Adrenal gland (tissue), 5 donors: Measurements from ENCODE around the gene ATG12.

Experiments
- POLR2A ChIP-seq, 2 donors: fragments of 450-650 bp; IDR thresholded peaks; one replicate each; pipeline ENCODE4 v1.6.1; 2017; ENCODE audit warnings: antibody characterized with exemption in 2 of 2, mild to moderate bottlenecking in 2 of 2, moderate library complexity in 1 of 2
- TF ChIP-seq, protein P1 (sequence below), 6 experiments: fragments of 450-650 bp in 4 of 6; fragments of 200-600 bp in 2 of 6; sonication (generic) in 1 of 6; IDR thresholded peaks; 1 replicate in 5 of 6; 2 replicates in 1 of 6; pipeline versions ENCODE4 v1.5.1 to v1.8.0; 2016 to 2021; ENCODE audit warnings: antibody characterized with exemption in 6 of 6, mild to moderate bottlenecking in 2 of 6, moderate library complexity in 1 of 6
- donor health status: DM: no; HTN: no; CAD: no.

DNA sequence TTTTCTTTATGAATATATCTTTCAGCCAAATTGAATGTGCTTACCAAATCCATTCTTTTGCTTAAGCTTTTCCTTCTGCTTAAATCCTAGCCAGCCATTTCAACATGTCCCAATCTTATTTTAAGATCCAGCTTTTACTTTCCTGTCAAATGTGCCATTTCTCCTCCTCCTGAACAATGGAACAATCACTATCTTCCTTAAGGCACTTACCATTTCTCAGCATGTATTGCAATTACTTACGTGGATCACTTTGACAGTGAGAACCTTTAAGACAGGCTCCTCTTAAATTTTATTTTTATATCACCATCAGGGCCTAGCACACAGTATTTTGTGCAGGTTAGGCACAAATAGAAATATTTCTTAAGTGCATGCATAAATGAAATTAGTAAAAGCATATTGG is 20.5 kb downstream of the ATG12 start:
- TF ChIP-seq POLR2A (IDR thresholded peaks at IDR 0.05) = no peak
- TF ChIP-seq, protein P1, sequence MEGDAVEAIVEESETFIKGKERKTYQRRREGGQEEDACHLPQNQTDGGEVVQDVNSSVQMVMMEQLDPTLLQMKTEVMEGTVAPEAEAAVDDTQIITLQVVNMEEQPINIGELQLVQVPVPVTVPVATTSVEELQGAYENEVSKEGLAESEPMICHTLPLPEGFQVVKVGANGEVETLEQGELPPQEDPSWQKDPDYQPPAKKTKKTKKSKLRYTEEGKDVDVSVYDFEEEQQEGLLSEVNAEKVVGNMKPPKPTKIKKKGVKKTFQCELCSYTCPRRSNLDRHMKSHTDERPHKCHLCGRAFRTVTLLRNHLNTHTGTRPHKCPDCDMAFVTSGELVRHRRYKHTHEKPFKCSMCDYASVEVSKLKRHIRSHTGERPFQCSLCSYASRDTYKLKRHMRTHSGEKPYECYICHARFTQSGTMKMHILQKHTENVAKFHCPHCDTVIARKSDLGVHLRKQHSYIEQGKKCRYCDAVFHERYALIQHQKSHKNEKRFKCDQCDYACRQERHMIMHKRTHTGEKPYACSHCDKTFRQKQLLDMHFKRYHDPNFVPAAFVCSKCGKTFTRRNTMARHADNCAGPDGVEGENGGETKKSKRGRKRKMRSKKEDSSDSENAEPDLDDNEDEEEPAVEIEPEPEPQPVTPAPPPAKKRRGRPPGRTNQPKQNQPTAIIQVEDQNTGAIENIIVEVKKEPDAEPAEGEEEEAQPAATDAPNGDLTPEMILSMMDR (IDR thresholded peaks at IDR 0.05) = no peak
